Adrenal gland (tissue), 12 donors: Measurements from ENCODE around the gene TRAPPC14. TPM values are rescaled to one million over a fixed set of nuclear protein-coding genes. Genes with fewer than 3 reads are reported as not detected.

ENCODE experiments used
- DNase-seq, 7 donors: peaks; one replicate each; pipeline ENCODE4 v3.0.0-alpha.2; 2019 to 2020
- H3K27ac ChIP-seq, 5 donors: fragments of 200-600 bp; sonication (generic) in 4 of 5; 1 replicate in 3 of 5; 2 replicates in 2 of 5; pipeline versions ENCODE4 v1.5.1 to v1.8.0; 2016 to 2020; ENCODE audit warnings: mild to moderate bottlenecking in 1 of 5
- H3K27me3 ChIP-seq: fragments of 200-600 bp; 2 replicates; pipeline ENCODE4 v1.8.0; 2021
- H3K36me3 ChIP-seq, 2 donors: fragments of 200-600 bp; replicated peaks in 1 of 2; 1 replicate in 1 of 2; 2 replicates in 1 of 2; pipeline versions ENCODE4 v1.5.1 to v1.8.0; 2018 to 2022
- H3K4me1 ChIP-seq, 2 donors: fragments of 200-600 bp; replicated peaks in 1 of 2; 1 replicate in 1 of 2; 2 replicates in 1 of 2; pipeline versions ENCODE4 v1.5.1 to v1.8.0; 2018 to 2021
- H3K4me3 ChIP-seq, 4 donors: fragments of 200-600 bp; sonication (generic) in 3 of 4; one replicate each; pipeline ENCODE4 v1.5.1; 2016 to 2018
- H3K9me3 ChIP-seq, 3 donors: fragments of 200-600 bp; sonication (generic) in 1 of 3; replicated peaks in 1 of 3; 1 replicate in 2 of 3; 2 replicates in 1 of 3; pipeline versions ENCODE4 v1.5.1 to v1.8.0; 2016 to 2021
- CTCF ChIP-seq, 6 experiments: fragments of 450-650 bp in 4 of 6; fragments of 200-600 bp in 2 of 6; sonication (generic) in 1 of 6; IDR thresholded peaks; 1 replicate in 5 of 6; 2 replicates in 1 of 6; pipeline versions ENCODE4 v1.5.1 to v1.8.0; 2016 to 2021; ENCODE audit warnings: antibody characterized with exemption in 6 of 6, mild to moderate bottlenecking in 2 of 6, moderate library complexity in 1 of 6
- POLR2A ChIP-seq, 2 donors: fragments of 450-650 bp; IDR thresholded peaks; one replicate each; pipeline ENCODE4 v1.6.1; 2017; ENCODE audit warnings: antibody characterized with exemption in 2 of 2, mild to moderate bottlenecking in 2 of 2, moderate library complexity in 1 of 2
- WGBS, 4 donors: extraction: QIAGEN DNeasy Blood & Tissue Kit in 2 of 4; methylation state at CpG; one replicate each; pipeline versions ENCODE4 v1.1.5 to v1.1.7; 2013 to 2017; 5-methylcytosine and 5-hydroxymethylcytosine counted together
- intact Hi-C, 2 donors: fragments of 100-400 bp; cut with DNase I; formaldehyde crosslinking; loops; one replicate each; pipeline versions ENCODE4 v1.14.1 to v1.15.0; 2022 to 2023
- polyA plus RNA-seq, 3 donors: library from polyadenylated mRNA; stranded (reverse); fragments of 200-250 nt in 2 of 3; fragments of 350-450 nt in 1 of 3; fragmentation: Illumina TruSeq in 1 of 3; extraction: RNeasy Lipid Tissue Mini Kit (QIAGEN cat#74804) in 1 of 3; gene quantifications; one replicate each; pipeline ENCODE4 v1.2.3, GENCODE V29; 2013 to 2014
- total RNA-seq, 9 donors: library from RNA; depleted of rRNA in 4 of 9; stranded (reverse); fragments of >200 nt in 4 of 9; fragments of 120-200 nt in 1 of 9; fragmentation: NEBNext Ultra II Directional in 1 of 9; extraction: Animal tissue kit (Norgen Biotek cat#: 25700) in 1 of 9; gene quantifications; one replicate each; pipeline versions ENCODE4 v1.1.0 to v1.2.4, GENCODE V29; 2013 to 2023
- donor health status: healthy with polysubstance abuse.
- donor health status: Bipolar disorder and iron deficiency.
- donor health status: DM: yes; HTN: yes; CAD: no.
- donor health status: DM: no; HTN: no; CAD: no.
- donor health status: DM: no; HTN: no; CAD: no.
- donor health status: DM: yes; HTN: yes; CAD: no.

Gene TRAPPC14
- total and polyA plus RNA-seq, 12 donors = 4.3 to 57.7 (median 17.5) TPM

- Histone ChIP-seq H3K36me3 (no peaks in the 10 kb centered on the region), H3K4me3 (no peak overlapping the region), H3K4me1 (peaks cover 4 to 25% of the 10 kb centered on the region in 2 donors), H3K27ac (no peak overlapping the region), H3K27me3 (peaks cover 10% of the 10 kb centered on the region), H3K9me3 (no peaks in the 10 kb centered on the region)
- 81 to 85% (median 83%) methylated on average over 11 of the region's 11 CpGs for WGBS, 4 donors
- TF ChIP-seq POLR2A (IDR thresholded peaks at IDR 0.05) (no peak), CTCF (IDR thresholded peaks at IDR 0.05) (no peak)
- DNase-seq = peak in 1 of 7 donors; percentile 42
- intact Hi-C loops = no loop called here
These were observed 11.8 kb upstream of the TRAPPC14 start for GRCh38 chr7:100170101-100170897.

- Histone ChIP-seq H3K27me3 (peaks cover 10% of the 10 kb centered on the region), H3K9me3 (no peaks in the 10 kb centered on the region), H3K27ac (no peak overlapping the region), H3K36me3 (no peaks in the 10 kb centered on the region), H3K4me3 (no peak overlapping the region), H3K4me1 (peaks cover 4 to 25% of the 10 kb centered on the region in 2 donors)
- WGBS, 4 donors = 87 to 89% (median 87%) methylated on average over 10 to 11 of the region's 11 CpGs
- DNase-seq = no peak
- TF ChIP-seq POLR2A (IDR thresholded peaks at IDR 0.05) (no peak), CTCF (IDR thresholded peaks at IDR 0.05) (no peak)
- intact Hi-C loops = no loop called here
These were observed 10.8 kb upstream of the TRAPPC14 start for GRCh38 chr7:100169147-100169850.

- TF ChIP-seq POLR2A (IDR thresholded peaks at IDR 0.05) (no peak), CTCF (IDR thresholded peaks at IDR 0.05) (no peak)
- Histone ChIP-seq H3K36me3 (no peaks in the 10 kb centered on the region), H3K9me3 (no peaks in the 10 kb centered on the region), H3K27me3 (peaks cover 10% of the 10 kb centered on the region), H3K4me3 (peak overlapping the region in 1 of 4 donors; percentile 55), H3K4me1 (peaks cover 4 to 25% of the 10 kb centered on the region in 2 donors), H3K27ac (peak overlapping the region in 2 of 5 donors; percentile 23 to 44)
- WGBS, 4 donors = 4 to 9% (median 6%) methylated on average over 9 to 11 of the region's 11 CpGs
- intact Hi-C loops = no loop called here
- DNase-seq = no peak
These were observed 9.4 kb upstream of the TRAPPC14 start for GRCh38 chr7:100167912-100168323.
